Mesangial cell (primary cell): Measurements from ENCODE around the gene BTN2A1. TPM values are rescaled to one million over a fixed set of nuclear protein-coding genes. Genes with fewer than 3 reads are reported as not detected.

ENCODE experiments used
- total RNA-seq: library from RNA; depleted of rRNA; stranded (reverse); fragments of >200 nt; gene quantifications from 2 replicates; pipeline ENCODE4 v1.2.3, GENCODE V29; 2015

Gene BTN2A1
- total RNA-seq: 6.0 and 7.4 TPM in 2 replicates

DNA sequence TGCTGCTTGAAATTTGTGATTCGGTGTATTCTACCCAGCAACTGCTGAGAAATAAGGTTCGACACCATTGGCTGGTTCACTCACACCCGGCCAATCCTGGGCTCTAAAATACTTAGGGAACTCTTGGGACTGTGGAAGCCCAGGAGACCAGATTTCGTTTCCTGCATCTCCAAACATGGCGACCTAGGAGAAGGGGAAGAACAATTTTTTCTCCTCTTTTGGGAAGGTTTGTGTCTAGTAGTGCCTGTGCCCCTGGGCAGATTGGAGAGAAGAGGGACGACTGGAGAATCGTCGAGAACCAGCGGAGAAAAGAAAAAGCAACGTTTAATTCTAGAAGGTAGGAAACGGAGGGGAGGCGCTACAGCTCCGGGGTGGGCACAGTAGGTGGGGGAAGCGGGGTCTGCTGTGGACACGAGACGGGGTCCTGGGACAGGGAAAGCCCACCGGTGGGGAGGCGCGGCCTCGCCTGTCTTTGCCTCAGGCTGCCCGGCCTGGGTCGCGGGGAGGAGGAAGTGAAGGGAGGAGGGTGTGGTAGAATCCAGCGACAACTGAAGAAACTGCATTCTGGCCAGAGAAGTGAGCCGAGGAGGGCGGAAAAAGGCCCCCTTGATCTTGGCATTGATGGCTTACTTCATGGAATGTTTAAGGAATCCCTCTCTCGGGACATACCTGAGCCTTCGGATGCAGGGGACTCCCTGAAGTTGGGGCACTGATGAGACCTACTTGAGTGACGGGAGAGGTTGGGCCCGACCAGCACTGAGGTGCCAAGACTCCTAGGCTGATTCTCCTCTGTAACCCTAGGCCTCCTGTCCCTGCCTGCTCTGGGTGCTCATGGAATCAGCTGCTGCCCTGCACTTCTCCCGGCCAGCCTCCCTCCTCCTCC is at the start of gene BTN2A1:
Gene BTN2A1 (plus strand): TSS at position 150 of the 883 bp plus-strand sequence. CDS start 682 bp downstream, at position 832.

DNA sequence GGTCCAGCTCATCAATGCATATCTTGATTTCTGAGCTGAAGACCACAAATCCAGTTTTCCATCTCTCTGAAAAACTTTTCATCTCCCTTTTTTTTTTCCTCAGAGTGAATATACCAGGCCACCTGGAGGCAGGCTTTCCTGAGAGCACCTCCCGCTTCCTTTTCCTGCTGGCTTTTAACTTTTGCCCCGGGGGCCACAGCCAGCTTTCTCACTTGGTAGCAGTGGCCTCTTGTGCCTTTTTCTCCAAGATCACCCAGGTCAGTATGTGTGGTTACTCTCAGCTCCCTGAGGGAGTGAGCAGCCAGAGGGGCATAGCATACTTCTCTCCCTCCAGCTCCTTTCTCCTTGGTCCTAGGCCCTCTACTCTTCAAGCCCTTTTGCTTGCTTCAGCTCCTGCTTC is 42.3 kb downstream of the BTN2A1 start, which contains the start of gene BTN1A1:
Gene BTN1A1 (plus strand): TSS at position 202 of the 400 bp plus-strand sequence. CDS start 984 bp downstream, outside the sequence.

Other genes starting within 250 kb of the BTN2A1 start
- gene BTN3A2, start 92.8 kb upstream of the BTN2A1 start, total RNA-seq: 7.7 and 16.5 TPM in 2 replicates
- 7.1 and 8.3 TPM in 2 replicates for gene BTN2A2, start 74.8 kb upstream of the BTN2A1 start, total RNA-seq
- gene BTN3A1, start 55.7 kb upstream of the BTN2A1 start, total RNA-seq: 7.7 and 15.7 TPM in 2 replicates
- 3.6 and 4.9 TPM in 2 replicates for gene BTN3A3, start 17.5 kb upstream of the BTN2A1 start, total RNA-seq
- gene BTN1A1, start 42.3 kb downstream of the BTN2A1 start, total RNA-seq: 0.16 TPM in 1 of 2 replicates, not detected in the other
- gene HMGN4, start 80.4 kb downstream of the BTN2A1 start, total RNA-seq: 58.2 and 68.9 TPM in 2 replicates
- 15.0 and 18.7 TPM in 2 replicates for gene ABT1, start 139.0 kb downstream of the BTN2A1 start, total RNA-seq
- gene ZNF322, start 201.8 kb downstream of the BTN2A1 start, total RNA-seq: 4.7 and 10.4 TPM in 2 replicates